NCI-H1092 (cell line): ENCODE results near the gene UVRAG.

Experiments
- DNase-seq: peaks from one replicate; lab custom pipeline; 2025; lab: John Stamatoyannopoulos, UW

The UVRAG gene

DNA sequence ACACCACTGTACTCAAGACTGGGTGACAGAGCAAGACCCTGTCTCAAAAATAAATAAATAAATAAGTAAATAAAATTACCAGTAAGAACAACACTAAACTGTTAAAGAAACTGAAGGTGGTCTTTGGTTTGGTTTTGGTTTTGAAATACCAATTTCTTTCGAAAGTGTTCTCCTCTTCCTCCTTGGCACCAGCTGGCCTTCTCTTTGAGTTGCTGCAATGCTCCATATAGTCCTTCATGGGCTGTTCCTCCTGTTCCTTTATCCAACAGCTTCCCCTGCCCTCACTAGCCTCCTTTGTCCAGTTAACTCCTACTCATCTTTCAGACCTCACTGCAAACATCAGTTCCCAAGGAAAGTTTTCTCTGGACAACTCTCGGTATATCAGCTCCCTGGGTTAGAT, 5.0 kb upstream of the UVRAG start:
- DNase-seq = no peak

DNA sequence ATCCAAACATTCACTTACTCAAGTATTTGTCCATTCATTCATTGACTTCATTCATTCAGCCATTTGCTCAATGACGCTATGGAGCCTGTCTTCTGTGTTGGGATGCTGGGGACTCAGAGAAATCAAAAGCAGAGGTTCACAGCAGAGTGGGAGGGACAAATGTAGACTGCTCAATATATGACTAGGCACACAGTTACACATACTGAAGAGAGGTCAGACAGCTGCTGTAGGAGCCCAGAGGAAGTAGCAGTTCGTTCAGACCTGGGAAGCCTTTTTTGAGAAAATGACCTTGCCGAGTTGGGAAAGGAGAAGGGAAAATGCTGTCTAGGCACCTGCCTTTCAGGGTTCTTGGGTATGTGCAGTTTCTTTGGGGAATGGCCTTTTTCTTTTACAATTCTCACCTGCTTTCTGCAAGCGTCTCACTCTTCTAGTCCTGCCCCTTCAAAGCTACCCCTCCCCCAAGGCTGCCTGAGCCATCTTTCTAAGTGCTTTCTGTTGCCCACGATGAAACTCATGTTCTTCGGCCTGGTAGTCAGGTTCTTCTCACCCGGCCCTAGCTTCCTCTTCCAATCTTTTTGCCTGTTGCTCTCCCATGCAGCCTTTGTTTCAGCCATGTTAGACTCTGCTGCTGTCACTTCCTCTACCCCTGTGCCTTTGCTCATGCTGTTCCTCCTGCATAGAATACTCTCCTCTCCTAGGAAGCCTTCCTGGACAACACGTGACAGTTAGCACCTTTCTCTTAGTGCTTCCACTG, 4.2 kb upstream of the UVRAG start:
- no peak for DNase-seq

DNA sequence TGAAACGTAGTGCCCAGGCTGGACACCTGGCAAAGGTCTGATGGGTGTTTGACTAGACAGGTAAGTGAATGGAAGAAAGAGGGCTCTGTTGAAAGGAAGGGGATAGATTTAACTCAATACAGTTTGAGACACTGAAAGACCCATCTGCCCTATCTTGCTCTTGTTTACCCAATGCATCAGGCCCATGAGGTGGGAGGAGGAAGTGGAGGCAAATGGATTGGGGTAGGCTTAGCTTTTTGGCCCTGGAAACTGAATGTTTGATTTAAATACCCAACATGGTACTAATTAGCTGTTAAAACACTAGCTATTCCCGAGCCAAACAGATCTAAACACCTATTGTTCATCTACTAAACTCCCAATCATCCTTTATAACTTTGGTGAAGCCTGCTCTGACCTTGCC, 3.5 kb upstream of the UVRAG start:
- DNase-seq = no peak

DNA sequence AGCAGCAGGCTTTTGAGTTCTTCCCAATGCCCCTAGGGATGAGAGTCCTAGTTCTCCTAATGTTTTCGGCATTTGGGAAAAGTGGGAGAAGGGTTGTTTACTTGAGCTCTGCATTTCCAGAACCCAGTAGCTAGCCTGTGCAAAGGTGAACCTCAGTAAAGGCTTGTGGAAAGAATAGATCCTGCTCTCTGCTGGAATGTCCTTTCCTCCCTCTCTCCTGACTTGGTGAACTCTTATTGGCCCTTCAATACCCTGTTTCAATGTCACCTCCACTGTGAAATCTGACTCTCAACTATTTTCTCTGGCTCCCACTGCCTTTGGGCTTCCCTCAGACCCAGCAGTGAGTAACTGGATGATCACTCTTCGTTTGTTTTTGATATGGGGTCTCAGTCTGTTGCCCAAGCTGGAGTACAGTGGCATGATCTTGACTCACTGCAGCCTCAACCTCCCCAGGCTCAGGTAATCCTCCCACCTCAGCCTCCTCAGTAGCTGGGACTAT, 2.4 kb upstream of the UVRAG start:
- no peak for DNase-seq

DNA sequence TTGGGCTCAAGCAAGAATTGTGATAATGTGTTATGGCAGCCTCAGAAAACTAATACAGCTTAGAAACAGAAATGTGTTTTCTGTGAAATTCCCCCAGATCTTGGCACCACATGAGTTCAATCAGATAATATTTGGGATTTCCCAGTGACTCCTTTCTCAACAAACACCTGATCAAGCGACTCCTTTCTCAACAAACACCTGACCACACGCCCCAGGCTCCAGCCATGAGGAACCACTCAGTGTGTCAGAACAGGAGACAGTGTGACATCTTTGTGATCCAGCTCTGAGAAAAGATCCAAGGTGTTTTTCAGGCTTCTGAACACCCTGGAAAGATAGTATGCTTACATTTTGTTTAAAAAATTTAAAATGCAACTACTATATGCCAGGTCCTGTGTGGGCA, 1.9 kb upstream of the UVRAG start:
- no peak for DNase-seq

DNA sequence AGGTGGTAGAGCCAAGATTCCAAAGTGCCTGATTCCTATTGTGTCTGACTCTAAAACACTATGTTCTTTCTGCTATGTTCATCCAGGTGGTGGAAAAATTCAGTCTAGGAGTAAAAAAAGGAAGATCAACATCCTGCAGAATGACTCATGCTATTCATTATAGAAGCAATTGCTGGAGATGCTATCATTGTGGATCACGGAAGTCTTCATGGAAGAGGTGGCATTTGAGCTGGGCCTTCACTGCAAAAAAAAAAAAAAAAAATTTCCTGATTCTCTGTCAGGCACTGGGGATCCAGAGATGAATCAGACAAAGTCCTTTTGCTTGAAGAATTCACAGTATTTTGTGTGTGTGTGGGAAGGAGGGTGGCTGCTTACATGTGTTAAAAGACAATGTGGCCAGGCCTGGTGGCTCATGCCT, 1.4 kb upstream of the UVRAG start:
- DNase-seq = no peak

DNA sequence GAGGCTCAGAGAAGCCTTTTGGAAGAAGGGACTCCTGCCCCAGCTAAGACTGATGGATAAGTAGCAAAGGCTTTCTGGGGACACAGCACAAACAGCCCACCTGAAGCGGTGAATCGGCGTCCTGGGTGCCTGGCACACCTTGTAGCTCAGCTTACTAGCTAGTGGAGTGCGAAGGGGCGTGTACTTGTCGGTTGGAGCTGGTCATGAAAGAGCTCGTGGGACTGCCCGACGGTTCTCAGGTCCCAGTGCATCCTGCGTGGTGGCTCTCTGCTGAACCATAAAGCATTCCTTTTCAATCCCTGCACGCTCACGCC, 690 bp upstream of the UVRAG start:
- no peak for DNase-seq

DNA sequence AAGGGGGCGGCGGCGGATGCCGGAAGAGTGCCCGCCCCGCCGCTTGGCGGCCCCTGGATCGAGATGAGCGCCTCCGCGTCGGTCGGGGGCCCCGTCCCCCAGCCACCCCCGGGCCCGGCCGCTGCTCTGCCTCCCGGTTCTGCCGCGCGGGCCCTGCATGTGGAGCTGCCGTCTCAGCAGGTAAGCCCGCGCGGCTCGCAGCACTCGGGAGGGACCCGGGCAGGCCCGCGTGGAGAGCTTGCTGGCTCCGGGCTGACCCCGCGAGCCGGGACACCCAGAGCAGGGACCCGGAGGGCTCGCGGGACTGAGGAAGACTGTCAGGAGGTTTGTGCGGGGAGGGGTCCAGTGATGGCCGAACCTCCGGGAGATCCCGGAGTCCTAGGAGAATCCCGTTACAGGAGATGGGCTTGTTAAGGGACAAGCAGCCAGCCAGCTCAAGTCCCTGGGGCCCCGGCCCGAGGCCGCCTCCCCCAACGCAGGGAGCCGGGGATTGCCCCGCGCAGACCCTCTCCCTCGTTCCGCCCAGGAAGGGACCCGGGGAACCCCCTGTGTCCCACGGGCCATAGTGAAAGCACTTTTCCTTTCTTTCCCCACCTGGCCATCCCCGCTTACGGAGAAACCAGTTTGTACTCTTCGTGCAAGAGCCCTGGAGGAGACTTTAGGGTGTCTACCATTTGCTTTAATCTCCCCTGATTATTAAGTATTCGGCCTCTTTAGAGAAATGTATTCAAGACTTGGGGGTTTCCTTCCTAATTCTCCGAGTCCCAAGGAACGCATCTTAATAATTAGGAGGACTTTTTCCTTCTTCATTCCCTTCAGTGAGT, 547 bp downstream of the UVRAG start:
- DNase-seq = no peak

DNA sequence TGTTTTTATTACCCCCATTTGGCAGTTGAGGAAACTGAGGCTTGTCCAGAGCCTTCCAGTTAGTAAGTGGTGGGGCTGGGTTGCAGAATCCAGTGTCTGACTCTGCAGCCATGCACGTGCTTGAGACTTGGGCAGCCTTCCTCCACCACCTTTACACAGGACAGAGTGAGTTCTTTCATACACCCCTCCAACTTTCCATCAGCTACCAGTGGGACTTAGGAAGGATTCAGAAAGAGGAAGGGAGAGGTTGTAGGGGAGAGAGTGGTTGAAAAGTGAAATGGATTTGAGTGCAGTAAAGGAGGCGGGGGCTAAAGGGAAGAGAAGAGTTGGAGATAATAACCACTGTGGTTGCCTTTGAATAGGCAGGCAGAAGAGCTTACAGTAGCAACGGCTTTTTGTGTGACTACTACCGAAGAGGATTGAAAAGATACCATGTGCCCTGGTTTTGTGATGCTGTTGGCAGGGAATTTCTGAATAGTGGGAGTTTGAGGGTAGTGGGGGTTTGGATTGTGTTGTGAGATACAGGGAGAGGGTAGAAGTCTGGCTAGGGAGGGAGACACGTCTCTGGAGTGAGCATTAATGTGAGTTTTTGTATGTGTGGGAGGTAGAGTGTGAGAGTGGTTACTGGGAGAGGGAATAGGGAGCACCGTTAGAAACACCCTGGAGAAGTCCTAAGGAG, 1.7 kb downstream of the UVRAG start:
- DNase-seq = no peak

DNA sequence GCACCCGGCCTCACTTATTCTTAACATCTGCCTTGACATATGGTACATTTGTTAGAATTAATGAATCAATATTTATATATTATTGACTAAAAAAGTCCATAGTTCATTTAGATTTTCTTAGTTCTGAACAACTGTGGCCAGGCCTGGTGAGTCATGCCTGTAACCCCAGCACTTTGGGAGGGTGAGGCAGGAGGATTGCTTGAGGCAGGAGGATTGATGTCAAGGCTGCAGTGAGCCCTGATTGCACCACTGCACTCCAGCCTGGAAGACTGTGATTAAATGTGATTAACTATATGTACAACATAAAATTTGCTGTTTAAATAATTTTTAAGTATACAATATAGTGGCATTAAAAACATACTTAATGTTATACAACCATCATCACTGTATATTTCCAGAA, 5.6 kb downstream of the UVRAG start:
- DNase-seq = no peak

DNA sequence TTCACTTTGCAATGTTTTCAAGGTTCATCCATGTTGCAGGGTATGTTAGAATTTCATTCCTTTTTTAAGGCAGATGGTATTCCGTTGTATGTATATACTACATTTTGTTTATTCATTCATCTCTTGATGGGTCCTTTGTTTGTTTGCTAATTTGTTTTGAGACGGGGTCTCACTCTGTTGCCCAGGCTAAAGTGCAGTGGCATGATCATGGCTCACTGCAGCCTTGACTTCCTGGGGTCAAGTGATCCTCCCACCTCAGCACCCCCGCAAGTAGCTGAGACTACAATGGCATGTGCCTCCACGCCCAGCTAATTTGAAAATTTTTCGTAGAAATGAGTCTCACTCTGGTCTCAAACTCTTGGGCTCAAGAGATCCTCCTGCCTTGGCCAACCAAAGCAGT, 6.2 kb downstream of the UVRAG start:
- no peak for DNase-seq

DNA sequence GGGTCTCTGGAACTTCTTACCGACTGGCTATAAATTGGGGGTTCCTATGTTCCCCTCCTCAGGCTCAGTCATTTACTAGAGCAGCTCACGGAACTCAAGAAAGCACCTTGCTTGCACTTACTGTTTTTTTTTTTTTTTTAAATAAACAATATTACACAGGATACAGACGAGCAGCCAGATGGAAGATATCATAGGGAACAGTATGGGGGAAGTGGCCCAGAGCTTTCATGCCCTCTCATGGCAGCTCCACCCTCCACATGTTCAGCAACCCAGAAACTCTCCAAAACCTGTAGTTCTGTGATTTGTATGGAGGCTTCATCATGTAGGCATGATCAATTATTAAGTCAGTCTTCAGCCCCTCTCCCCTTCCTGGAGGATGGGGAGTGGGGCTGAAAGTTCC, 7.5 kb downstream of the UVRAG start:
- DNase-seq = no peak

DNA sequence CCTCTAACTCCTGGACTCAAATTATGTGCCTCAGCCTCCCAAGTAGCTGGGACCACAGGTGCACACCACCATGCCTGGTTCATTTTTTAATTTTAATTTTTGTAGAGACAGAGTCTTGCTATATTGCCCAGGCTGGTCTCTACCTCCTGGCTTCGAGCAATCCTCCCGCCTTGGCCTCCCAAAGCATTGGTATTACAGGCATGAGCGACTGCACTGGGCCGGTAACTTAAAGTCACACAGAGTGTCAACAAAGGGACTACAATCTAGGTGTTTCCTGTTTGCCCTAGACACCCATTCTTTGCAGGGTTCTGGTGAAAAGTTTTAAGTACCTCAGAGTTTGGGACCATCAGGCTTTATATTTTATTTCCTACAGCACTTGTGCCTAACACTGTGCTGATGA, 8.4 kb downstream of the UVRAG start:
- no peak for DNase-seq

DNA sequence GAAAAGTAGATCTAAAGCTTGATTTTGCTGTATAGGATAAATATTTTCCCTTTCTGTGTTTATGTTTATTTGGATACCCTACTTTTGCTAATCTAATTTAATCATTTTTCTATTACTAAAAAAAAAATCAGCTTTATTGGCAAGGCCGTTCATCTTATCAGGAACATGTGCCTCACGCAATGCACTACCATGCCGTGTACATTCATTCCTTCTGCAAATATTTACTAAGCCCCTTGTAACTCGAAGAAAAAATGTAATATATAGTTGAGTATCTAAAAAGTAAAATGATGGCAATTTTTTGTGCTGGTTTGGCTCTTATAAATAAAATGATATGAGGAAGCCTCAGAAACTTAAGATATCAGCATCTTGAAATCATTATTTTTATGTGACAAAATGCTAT, 8.9 kb downstream of the UVRAG start:
- no peak for DNase-seq

DNA sequence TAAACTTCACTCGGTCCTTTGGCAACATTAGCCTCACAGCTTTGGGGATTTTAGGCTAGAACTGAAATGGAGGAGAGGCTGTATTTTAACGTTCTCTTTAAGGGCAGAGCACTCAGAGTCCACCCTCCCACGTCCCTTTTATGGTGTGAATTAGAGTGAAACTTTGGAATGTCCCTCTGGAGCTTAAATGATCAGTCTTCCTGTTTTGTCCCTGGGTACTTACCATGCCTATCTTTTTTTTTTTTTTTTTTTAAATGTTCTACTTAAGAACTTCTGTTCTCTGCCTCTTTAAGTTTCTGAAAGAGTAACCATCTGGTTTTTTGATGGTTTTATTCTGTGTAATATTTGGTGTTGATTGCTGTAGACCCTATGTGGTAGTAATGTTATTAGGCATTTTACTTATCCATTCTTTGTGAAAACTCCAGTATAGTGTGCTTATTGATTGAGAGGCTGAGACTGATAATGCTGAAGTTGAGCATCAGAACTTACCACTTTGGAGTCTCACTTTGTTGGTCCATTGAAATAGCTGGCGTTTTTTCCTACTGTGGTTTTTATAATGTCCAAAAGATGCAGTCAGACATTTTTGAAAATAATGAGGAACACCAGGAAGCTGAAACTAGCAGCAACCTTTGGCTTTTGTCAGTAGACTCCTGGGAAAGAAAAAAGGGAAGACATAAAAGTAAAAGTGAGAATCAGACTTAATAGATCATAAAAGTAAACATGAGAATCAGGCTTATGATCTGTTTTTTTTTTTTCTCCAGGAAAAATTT, 11.6 kb downstream of the UVRAG start:
- no peak for DNase-seq

DNA sequence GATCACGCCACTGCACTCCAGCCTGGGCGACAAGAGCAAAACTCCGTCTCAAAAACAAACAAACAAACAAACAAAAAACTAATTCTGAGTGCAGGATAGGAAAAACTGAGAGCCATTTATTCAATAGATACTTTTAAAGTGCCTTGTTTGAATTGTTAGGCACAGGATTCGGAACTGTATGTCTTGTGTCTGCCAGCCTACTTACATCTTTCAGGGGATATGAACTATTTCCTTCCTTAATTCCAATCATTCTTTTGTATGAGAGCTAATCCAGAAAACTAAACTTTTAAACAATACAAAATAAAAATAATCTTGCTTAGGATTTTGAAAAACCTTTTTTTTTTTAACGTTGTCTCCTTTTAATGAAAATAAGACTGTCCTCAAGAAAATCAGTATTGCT, 12.6 kb downstream of the UVRAG start:
- DNase-seq = no peak

DNA sequence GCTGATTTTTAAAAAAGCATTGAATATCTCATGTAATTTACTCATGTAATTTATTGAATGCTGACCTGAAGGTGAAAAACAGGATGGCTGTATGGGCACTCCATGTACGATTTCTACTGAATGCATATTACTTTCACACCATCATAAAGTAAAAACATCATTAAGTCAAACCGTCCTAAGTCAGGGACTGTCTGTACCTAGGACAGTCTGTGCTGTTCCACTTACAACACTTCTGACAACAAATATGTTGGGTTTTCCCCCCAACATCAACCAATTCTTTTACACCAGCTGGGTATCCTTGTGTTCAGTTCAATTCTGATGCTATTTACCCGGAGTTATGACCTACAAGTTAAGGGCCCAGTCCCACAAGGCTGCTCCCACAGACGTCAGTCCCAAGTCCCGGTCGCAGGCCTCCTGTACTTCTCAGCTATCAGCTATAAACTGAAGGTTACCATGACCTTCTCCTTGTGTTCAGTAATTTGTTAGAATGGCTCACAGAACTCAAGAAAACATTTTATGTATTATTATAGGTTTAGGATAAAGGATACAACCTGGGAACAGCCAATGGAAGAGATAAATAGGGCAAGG, 17.0 kb downstream of the UVRAG start:
- DNase-seq = no peak

DNA sequence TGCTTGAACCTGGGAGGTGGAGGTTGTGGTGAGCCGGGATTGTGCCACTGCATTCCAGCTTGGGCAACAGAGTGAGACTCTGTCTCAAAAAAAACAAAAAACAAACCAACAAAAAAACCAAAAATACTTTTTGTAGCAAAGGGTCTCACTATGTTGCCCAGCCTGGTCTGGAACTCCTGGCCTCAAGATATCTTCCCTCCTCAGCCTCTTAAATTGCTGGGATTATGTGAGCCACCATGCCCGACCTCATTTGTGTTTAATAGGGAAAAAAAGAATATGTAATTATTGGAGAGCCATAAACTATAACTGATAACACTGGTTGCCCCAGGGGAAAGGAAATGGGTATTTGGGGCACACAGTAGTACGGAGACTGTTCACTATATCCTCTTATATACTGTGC, 19.7 kb downstream of the UVRAG start:
- no peak for DNase-seq

DNA sequence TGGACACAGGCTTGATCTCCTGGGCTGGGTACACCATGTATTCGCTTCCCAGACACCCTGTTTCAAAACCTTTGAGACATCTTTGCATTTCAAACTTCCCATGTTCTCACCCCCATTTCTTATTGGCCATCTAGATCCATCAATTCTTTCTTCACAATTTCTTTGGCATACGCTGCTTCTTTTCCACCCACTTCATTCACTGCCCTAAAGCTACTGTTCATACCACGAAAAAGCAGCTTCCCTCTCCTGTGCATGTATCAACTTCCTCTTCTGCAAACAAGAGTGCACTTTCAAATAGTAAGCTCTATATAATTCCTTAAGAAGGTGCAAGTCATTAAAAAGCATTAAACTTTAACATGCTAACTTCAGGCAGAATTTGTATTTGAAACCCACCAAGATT, 21.4 kb downstream of the UVRAG start:
- DNase-seq = no peak

DNA sequence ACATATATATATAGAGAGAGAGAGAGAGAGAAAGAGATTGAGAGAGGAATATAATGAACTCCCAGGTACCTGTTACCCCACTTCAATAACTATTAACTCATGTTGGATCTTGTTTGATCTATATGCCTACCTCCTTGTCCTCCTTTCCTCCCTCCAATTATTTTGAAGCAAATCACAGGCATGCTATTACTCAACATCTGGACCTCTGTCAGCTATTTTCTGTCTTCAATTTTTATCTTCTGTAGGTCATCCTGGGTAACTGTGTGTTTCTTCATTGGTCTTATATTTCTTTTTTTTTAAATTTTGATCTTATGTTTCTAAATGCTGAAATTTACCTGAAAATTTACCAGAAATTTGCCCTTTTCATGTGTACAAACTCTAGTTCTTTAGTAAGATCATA, 24.8 kb downstream of the UVRAG start:
- no peak for DNase-seq

DNA sequence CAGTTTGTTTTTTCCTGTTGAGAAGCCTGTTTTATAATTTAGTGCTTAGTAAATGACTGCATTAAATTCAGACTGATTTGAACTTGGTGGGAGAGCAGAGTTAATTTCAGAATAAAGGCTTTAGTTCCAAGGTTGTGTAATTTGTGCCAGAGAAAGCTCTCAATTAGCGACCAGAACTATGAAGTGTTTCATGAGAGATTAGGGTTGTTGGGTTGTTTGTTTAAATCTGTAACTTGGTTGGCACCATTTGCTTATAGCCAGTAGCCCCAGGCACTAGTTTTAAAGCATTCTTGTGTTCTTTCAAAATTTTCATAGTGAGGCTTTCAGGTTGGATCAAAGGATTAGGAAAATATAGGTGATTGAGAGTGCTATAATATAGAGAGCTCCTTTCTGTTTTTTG, 25.5 kb downstream of the UVRAG start:
- no peak for DNase-seq

DNA sequence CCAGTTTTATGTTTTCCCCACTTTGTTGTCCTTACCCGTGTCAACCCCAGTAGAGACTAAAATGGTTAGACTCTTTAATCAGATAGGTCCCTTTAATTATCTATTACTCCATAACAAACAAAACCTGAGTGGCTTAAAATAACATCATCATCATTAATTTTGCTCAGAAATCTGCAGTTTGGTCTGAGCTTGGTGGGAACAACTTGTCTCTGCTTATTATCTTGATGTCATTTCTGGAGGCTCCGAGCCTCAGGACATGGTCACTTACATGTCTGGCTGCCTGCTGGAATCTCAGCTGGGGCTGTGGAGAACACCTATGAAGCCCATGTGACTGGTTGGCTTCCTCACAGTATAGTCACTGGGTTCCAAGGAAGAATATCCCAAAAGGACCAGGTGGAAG, 26.7 kb downstream of the UVRAG start:
- DNase-seq = no peak
